LNCaP clone FGC (cell line): ENCODE results near the gene MMP3.

ENCODE experiments used
- DNase-seq: peaks from one replicate; pipeline ENCODE4 v3.0.0-alpha.2; 2011; ENCODE audit warnings: low read depth
- H3K4me3 ChIP-seq: 2 replicates; pipeline ENCODE4 v1.5.1; 2011; ENCODE audit warnings: mild to moderate bottlenecking, low read depth, low read length, control low read depth
- TF ChIP-seq, protein P1 (sequence below): IDR thresholded peaks from 2 replicates; pipeline ENCODE4 v1.5.1; 2012; ENCODE audit warnings: mild to moderate bottlenecking; ENCODE audit not compliant: control insufficient read depth, insufficient read depth; ENCODE audit errors: extremely low read depth

The MMP3 gene

DNA sequence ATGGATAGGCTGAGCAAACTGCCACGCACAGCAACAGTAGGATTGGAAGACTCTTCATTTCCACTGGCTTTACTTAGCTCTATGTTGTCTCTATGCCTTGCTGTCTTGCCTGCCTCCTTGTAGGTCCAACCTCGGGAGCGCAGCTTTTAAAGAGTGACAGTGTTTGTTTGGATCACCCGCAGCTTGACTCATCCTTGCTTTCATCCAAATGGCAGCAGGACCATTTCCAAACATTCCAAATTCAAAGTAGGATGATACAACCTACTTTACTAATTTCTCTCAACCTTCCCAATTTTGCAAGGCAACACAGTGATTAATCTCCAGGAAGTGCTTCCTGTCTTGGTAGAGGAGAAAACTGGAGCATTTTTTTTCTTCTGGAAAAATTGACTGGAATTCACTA lies at the start of gene MMP3:
Gene MMP3, minus strand, starts transcription at position 121 of the 400 bp plus-strand sequence. Its CDS starts 63 bp downstream, at position 58.
- DNase-seq, result no peak

DNA sequence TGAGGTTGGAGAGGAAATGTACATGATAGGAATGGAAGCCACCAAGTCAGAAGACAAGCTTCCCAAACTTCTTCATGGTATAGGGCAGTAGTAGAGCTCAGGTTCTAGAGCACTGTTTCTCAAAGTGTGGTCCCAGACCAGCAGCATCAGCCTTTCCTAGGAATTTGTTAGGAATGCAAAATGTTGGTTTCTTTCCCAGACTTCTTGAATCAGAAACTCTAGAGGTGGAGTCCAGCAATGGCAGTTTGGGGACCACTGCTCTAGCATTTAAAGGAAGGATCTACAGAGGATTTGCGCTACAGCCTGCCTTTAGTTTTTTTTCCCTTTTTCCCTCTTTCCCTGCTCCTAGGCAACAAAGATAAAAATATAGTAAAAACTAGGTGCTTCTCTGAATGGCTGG lies 48.3 kb upstream of the MMP3 start:
- no peak for DNase-seq
- H3K4me3 ChIP-seq, result no peak overlapping the region
- TF ChIP-seq, protein P1, sequence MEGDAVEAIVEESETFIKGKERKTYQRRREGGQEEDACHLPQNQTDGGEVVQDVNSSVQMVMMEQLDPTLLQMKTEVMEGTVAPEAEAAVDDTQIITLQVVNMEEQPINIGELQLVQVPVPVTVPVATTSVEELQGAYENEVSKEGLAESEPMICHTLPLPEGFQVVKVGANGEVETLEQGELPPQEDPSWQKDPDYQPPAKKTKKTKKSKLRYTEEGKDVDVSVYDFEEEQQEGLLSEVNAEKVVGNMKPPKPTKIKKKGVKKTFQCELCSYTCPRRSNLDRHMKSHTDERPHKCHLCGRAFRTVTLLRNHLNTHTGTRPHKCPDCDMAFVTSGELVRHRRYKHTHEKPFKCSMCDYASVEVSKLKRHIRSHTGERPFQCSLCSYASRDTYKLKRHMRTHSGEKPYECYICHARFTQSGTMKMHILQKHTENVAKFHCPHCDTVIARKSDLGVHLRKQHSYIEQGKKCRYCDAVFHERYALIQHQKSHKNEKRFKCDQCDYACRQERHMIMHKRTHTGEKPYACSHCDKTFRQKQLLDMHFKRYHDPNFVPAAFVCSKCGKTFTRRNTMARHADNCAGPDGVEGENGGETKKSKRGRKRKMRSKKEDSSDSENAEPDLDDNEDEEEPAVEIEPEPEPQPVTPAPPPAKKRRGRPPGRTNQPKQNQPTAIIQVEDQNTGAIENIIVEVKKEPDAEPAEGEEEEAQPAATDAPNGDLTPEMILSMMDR, result no peak

More for the DNA sequence above, at the start of gene MMP3:
- no peak within 1 kb of the TSS for H3K4me3 ChIP-seq
- TF ChIP-seq, protein P1, result no peak

DNA sequence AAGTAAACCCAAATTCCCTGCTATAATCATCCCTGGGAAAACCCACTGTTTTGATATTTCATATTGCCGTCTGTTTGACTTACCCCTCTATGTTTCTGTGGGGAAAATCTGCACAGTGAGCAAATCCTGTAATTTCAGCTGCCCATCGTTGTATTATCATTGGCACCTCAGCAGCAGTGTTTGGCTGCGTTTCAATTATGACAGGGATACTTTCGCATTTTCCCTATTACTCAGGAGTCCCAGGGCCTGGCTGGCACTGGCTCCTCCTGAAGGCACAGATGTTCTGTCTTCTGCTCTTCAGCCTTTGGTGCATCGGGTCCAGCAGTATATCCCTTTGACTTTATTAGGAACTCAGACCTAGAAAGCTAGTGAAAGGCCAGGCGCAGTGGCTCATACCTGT lies 43.6 kb upstream of the MMP3 start:
- TF ChIP-seq, protein P1, result no peak
- no peak for DNase-seq

DNA sequence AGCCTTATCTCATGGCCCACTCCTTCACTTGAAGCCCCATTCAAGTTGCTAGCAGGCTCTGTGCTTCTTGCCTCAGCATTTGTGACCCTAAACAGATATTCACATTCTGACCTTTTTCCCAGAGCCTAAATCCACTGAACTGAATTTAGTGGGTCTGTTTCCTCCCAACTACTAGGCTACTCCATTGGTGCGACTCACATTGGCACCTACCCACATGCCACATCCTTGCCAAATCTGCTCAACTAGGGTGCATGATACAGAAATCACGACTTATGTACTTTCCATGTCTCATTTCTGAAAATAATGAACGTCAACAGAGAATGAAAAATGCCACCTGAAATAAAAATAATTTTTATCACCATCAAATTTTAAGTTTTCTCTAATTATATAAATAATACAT lies 39.7 kb upstream of the MMP3 start:
- TF ChIP-seq, protein P1, result no peak
- DNase-seq, result no peak
- H3K4me3 ChIP-seq, result no peak overlapping the region

More for the DNA sequence above, 43.6 kb upstream of the MMP3 start:
- no peak overlapping the region for H3K4me3 ChIP-seq

DNA sequence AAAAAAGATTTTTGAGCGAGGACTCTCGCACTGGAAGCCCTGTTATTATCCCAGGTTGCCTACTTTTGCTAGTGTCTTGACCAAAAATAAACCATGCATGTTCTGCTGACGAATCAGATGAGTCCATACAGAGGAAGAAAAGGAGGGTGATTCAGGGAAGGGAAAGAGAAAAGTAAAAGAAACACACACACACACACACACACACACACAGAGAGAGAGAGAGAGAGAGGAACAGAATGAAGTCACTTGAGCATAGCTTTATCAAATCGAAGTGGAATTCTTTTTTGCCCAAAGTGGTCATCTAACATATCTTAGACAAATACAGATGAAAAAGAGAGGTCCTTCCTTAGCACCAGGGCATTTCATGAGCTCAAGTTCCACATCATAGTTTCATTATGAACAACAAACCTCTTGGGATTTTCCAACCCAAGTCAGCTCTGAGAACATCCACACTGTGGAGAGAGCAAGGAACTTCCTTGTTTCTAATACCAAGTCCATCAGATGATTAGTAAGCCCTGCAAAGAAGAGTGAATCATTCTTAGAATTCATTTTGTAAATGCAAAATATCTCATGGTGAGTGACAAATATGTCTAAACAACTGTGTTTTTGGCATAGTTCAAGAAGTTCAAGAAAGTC lies 39.1 kb upstream of the MMP3 start:
- no peak for DNase-seq
- H3K4me3 ChIP-seq, result no peak overlapping the region
- TF ChIP-seq, protein P1, result no peak

DNA sequence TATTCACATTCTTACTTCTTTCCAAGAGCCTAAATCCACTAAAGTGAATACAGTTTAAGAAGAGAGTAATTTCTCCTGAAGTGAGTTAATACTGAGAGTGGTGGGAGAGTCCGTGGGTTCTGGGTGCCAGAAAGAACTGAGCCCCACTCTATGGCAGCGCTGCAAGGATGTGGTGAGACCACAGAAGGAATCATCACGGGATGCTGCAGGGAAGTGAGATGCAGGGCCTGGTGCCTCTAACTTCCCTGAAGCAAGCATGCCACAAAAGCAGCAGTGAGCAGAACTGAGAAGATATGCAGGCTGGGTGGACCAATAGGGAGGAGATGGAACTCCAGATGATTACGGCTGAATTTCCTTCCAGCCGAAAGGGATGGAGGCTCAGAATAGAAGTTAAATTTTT lies 36.4 kb upstream of the MMP3 start:
- H3K4me3 ChIP-seq, result no peak overlapping the region
- DNase-seq, result no peak
- TF ChIP-seq, protein P1, result no peak

DNA sequence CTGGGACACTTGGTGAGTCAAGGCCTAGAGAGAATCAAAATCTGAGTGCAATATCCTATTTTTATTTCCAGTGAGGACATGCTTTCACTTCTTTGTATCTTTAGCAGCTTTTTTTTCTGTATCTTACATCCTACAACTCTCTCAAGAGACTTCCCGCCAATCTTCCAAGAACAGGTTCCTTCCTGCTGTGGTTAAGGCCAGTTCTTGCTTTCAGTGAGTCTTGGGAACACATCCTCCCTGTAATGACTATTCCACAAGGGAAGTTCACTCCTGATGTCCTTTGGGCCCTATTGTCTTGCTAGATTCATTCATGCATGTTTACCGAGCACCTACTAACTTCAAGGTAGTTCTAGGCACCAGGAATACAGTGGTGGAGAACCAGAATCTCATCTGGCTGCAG lies 35.2 kb upstream of the MMP3 start:
- DNase-seq, result no peak
- TF ChIP-seq, protein P1, result no peak
- no peak overlapping the region for H3K4me3 ChIP-seq
